ENCODE measurements around the gene TMPRSS6.

TMPRSS6 gene

GRCh38 chr22:37022483-37023337 is 86.8 kb downstream of the TMPRSS6 start:
- TF ChIP-seq, protein P1, sequence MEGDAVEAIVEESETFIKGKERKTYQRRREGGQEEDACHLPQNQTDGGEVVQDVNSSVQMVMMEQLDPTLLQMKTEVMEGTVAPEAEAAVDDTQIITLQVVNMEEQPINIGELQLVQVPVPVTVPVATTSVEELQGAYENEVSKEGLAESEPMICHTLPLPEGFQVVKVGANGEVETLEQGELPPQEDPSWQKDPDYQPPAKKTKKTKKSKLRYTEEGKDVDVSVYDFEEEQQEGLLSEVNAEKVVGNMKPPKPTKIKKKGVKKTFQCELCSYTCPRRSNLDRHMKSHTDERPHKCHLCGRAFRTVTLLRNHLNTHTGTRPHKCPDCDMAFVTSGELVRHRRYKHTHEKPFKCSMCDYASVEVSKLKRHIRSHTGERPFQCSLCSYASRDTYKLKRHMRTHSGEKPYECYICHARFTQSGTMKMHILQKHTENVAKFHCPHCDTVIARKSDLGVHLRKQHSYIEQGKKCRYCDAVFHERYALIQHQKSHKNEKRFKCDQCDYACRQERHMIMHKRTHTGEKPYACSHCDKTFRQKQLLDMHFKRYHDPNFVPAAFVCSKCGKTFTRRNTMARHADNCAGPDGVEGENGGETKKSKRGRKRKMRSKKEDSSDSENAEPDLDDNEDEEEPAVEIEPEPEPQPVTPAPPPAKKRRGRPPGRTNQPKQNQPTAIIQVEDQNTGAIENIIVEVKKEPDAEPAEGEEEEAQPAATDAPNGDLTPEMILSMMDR (IDR thresholded peaks at IDR 0.05; ENCODE audit: low read depth, low read length) = no peak
- H3K36me3 ChIP-seq = peaks cover 54% of the 10 kb centered on the region
- peaks cover 6% of the 10 kb centered on the region for H3K4me1 ChIP-seq
- H3K4me3 ChIP-seq (ENCODE audit: low read depth, low read length) = no peak overlapping the region
- no peak for DNase-seq
- no peaks in the 10 kb centered on the region for H3K9me3 ChIP-seq
- H3K27me3 ChIP-seq = no peaks in the 10 kb centered on the region

GRCh38 chr22:37021710-37022482 is 87.6 kb downstream of the TMPRSS6 start:
- no peak overlapping the region for H3K4me3 ChIP-seq (ENCODE audit: low read depth, low read length)
- peaks cover 50% of the 10 kb centered on the region for H3K36me3 ChIP-seq
- H3K27me3 ChIP-seq = no peaks in the 10 kb centered on the region
- peaks cover 6% of the 10 kb centered on the region for H3K4me1 ChIP-seq
- TF ChIP-seq, protein P1 (IDR thresholded peaks at IDR 0.05; ENCODE audit: low read depth, low read length) = peak; percentile 77
- no peaks in the 10 kb centered on the region for H3K9me3 ChIP-seq
- DNase-seq = peak; percentile 54

DNA sequence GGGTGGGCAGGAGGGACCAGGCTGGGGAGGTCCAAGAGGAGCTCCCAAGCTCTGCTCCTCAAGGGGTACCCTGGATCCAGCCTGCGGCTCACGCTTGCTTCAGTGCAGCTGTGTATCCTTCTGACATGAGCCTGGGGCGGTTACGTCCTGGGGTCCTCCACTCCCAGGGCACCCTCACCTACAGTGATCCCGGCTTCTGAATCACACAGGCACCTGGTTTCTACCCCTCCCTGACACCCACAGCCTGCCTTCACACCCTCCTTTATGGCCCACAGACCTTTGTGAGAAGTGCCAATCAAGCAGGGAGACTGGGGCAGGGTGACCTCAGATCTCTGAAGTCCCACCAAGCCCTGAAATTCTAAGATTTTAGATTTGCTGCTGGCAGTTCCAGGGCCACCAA is 88.5 kb downstream of the TMPRSS6 start:
- H3K4me1 ChIP-seq = peaks cover 6% of the 10 kb centered on the region
- H3K36me3 ChIP-seq = peaks cover 44% of the 10 kb centered on the region
- no peak overlapping the region for H3K4me3 ChIP-seq (ENCODE audit: low read depth, low read length)

GRCh38 chr22:37020192-37020479 is 89.4 kb downstream of the TMPRSS6 start:
- peaks cover 35% of the 10 kb centered on the region for H3K36me3 ChIP-seq
- no peaks in the 10 kb centered on the region for H3K27me3 ChIP-seq
- peak overlapping the region; percentile 73 for H3K4me3 ChIP-seq (ENCODE audit: low read depth, low read length)
- peak; percentile 32 for DNase-seq
- TF ChIP-seq, protein P1 (IDR thresholded peaks at IDR 0.05; ENCODE audit: low read depth, low read length) = no peak
- H3K9me3 ChIP-seq = no peaks in the 10 kb centered on the region
- peaks cover 6% of the 10 kb centered on the region for H3K4me1 ChIP-seq

More for the DNA sequence above, 88.5 kb downstream of the TMPRSS6 start:
- no peak for DNase-seq
- TF ChIP-seq, protein P1 (IDR thresholded peaks at IDR 0.05; ENCODE audit: low read depth, low read length) = no peak
- Histone ChIP-seq H3K27me3 (no peaks in the 10 kb centered on the region), H3K9me3 (no peaks in the 10 kb centered on the region)

DNA sequence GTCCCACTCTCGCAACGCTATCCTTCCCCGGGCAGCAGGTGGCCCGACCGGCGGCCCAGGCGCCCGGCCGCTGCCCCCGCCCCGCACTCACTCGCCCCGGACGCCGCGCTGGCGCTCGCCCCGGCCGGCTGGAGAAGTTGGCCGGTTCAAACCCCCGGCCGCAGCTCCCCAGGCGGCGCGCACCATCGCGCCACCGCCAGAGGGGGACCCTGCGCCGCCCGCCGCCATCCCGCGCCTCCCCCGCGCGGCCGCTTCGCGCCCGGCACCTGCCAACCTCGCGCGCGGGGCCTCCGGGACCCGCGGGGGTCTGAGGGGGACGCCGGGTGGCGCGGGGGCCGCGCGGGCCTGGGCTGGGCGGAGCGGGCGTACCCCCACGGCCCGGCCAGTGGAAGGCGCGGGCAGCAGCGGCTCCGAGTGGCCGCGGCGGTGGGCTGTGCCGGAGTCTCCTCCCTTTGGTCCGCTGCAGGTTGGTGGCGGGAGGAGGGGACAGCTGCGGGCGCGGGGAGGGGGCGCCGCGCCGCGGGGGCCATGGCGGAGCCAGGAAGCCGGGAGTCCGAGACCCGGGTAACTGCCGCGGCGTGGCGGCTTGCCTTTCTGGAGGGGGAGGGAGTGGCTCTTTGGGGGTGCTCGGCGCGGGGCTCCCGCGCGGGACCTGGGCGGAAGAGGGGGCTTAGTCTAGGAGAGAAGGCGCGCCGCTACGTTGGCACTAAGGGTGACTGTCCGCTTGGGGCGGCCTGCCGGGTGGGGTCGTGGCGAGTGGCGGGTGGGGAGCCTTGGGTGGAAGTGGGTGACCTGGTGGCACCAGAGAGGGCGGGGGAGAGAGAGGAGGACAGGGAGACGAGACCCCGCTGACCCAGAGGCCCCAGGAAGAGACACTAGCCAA is 90.0 kb downstream of the TMPRSS6 start, which contains the start of the genes MPST and TST:
MPST (plus strand) TSS at position 434 of the 883 bp plus-strand sequence; CDS start at position 529, 95 bp downstream.
TST (minus strand) TSS at position 139 of the 883 bp plus-strand sequence. CDS start 715 bp downstream, outside the sequence.
- peak within 1 kb of the TSS; percentile 73 for H3K4me3 ChIP-seq (ENCODE audit: low read depth, low read length)
- peaks cover 29% of the 10 kb centered on the region for H3K36me3 ChIP-seq
- H3K27me3 ChIP-seq = no peaks in the 10 kb centered on the region
- TF ChIP-seq, protein P1 (IDR thresholded peaks at IDR 0.05; ENCODE audit: low read depth, low read length) = no peak; the same call in 1 of the 2 replicates
- DNase-seq = peak; percentile 89
- H3K9me3 ChIP-seq = no peaks in the 10 kb centered on the region
- peaks cover 6% of the 10 kb centered on the region for H3K4me1 ChIP-seq

All from BE2C (cell line).